NCI-H146 treated with DMSO at 0.1 percent for 48 hours (cell line): ENCODE measurements around the gene PWP2.
"Not testable (repeated sequence)": the region's sequence is repeated elsewhere in the genome, so short reads cannot be mapped to it uniquely, and the experiment has no call there.

ENCODE experiments used
- DNase-seq: peaks from one replicate; lab custom pipeline; 2025; ENCODE audit not compliant: unreplicated experiment; lab: John Stamatoyannopoulos, UW

The PWP2 gene

DNA sequence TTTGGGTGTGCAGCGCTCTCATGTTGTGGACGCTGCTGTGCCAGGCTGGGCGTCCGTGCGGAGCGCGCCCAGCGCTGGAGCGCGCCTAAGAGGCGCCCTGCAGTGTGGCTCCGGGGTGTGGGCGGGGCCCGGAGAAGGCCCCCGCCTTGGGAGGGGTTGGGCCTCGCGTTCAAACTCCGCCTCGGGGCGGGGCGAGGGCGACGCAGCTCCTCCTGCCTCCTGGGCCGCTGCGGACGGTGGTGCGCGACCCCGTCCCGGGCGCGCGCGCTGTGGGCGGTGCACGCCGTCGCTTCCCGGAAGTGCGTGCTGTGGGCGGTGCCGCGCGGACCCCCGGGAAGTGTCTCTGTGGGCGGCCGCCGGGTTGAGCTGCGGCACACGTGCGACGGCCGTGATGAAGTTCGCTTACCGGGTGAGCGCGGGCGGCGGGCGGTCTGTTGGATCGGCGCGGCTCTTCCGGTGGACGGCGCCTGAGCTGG is at the start of gene PWP2:
TSS of gene PWP2 (plus strand) at position 374 of the 476 bp plus-strand sequence. CDS start at position 392, 18 bp downstream.
- not testable (repeated sequence) for DNase-seq

DNA sequence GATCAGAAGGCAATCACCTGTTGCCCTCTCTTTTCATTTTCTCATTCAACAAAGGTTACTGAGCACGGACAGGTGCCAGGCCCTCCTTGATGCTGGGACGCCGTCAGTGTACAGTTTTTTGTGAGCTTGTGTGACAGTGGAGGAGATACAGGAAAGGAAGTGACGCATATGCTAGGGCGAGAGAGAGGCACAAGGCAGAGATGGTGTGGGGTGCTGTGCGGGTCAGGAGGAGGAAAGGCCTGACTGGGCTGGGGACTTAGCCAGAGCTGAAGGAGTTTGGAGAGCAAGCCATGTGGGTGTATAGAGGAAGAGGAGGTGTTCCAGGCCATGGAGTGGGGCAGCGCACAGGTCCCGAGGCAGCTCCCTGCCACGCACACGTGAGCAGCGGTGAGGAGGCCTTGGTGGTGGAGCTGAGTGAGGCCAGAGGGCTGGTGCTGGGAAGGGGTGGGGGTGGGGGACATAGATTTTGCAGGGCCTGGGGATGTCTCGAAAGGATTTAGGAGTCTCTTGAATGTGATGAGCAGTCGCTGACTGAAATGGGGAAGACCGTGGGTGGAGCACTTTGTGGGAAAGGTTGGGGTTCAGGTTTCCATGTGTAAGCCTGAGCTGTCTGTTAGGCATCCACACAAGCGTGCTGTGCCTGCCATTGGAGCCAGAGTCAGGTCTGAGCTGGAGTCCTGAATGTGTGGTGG is 49.1 kb upstream of the PWP2 start:
- DNase-seq, result no peak

DNA sequence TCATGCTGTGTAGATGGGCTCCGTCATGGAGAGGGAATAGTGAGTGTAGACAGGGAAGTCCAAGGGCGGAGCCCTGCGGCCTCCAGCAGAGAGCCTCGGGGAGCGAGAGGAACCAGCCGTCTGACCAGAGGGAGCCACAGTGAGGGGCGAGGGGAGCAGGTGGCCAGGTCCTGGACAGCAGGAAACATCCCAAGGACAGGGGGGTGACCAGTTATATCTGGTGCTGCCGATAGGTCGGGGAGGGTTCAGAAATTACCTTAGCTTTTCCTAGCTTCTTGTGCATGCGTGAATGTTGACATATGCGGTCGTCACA is 48.6 kb upstream of the PWP2 start:
- no peak for DNase-seq

DNA sequence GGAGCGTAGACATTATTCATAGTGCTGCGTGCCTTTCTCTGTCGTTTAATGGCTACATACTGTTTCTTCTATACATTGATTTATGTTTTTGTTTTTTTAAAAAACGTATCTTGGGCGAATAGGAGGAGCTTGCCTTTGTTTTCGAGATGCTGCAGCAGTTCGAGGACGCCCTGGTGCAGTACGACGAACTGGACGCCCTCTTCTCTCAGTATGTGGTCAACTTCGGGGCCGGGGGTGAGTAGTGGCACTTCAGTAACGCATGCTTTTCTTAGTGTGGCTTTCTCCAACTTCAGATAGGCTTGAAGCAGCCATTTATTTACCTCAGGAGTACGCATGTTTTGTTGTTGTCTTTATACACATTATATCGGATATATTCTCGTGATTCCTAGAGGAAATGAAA is 48.2 kb upstream of the PWP2 start:
- no peak for DNase-seq

DNA sequence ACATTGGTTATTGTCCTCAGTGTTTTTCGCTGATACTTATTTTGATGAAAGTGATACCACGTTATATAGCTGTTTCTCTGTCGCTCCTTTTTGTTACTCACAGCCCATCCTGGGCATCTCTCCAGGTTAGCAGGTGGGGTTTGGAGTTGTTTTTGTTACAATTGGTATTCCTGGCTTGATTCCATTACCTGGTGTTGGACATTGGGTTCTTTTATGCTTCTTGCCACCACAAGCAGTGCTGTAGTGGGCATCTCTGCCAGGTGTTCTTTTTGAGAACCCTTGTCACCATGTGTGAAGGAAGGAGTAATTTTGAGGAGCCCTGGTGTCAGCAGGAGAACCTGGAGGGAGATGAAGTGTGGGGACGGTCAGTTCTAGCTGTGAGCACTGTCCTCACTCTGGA is 47.5 kb upstream of the PWP2 start:
- no peak for DNase-seq

DNA sequence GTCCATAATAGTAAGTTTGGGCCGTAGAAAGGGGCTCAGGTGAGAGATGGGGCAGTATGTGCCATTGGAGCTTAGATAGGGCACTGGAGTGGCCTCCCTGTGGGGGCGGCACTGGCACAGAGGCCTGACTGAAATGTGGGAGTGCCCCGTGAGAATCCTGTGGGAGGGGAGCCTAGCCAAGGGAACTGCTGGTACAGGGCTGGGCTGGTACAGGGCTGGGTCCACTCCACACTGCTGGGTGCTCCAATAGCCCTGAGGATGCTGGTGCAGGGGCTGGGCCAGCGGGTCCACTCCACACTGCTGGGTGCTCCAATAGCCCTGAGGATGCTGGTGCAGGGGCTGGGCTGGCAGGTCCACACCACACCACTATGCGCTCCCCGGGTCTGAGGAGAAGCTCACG is 44.8 kb upstream of the PWP2 start:
- no peak for DNase-seq

DNA sequence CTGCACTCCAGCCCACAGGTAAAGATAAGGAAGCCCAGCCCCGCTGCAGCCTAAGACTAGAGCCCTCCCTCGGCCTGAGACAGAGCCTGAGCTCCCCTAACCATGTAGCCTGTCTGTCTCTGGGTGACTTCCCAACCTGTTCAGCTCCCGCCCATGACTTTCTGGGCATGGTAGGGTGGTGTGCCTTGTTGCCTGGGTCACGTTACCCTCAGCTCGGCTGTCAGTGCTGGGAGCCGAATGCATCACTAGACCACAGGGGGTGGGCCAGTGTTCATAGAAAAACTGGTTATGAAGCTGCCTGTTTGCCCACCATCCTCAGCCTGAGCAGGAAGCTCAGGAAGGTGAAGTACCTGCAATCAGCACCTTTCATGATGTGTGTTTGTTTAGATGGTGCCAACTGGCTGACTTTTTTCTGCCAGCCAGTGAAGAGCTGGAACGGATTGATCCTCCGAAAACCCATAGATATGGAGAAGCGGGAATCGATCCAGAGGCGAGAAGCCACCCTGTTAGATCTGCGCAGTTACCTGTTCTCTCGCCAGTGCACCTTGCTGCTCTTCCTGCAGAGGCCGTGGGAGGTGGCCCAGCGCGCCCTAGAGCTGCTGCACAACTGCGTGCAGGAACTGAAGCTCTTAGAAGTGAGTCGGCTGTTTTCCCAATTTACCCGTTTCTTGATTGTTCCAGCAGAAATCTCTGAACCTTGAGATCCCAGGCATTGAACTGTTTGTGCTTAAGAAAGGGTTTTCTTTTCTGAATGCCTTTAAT is 43.9 kb upstream of the PWP2 start:
- DNase-seq, result no peak

DNA sequence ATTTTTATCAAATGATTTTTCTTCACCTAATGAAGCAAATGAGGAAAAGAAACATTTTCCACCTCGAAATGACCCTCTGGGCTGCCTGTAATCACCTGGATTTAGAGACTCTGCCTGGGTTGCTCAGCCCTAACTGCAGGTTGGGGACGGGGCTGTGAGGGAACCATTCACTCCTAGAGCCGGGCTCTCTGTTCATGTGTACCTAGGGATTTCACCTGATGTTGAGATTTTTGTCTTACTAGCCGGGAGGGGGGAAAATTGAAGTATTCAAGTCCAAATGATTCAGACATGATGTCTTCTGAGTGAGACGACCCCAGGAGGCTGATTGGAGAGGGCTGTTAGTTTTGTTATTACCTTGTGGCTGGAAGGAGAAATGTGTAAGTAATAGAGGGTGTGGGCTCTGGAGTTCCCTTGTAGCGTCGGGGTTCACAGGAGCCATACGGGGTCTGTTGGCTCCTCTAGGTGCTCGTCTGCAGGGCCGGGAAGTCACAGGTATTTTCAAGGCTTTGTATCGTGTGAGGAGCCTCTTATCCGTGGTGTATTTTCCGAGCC is 42.3 kb upstream of the PWP2 start:
- DNase-seq, result no peak

DNA sequence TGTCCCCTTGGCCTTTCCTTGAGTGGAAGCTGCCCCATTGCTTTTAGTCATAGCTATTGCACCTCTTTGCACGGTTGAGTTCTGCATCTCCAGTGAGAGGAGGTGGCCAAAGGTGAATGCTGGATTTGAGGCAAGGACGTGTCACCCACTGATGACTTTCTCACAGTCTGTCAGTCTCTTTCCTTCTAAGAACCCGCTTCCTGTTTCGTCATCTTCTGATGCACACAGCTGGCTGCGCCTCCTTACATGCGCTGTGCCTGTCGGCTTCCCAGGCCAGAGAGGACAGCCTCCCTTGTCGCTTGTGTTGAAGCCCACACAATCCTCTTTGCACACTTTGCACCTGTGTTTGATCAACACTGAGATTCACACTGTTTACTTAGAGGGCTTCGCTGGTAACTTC is 41.8 kb upstream of the PWP2 start:
- DNase-seq, result no peak

DNA sequence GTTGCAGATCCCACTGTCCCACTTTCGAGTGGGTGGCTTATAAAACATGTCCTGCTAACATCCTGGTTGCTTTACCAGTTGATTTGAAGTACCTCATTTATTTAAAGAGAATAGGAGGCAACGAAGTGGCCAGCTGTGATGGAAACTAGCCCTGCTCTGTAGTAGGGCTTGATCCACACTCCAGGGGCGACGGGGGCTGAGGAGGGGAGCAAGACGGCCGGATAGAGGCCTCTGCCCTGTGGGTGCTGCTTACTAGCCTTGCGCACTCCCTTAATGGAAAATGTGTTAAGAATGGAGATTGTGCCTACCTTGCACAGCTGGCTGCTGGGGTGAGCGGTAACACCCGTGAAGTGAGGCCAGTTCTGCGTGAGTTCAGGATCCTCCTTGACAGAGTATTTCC is 41.1 kb upstream of the PWP2 start:
- DNase-seq, result no peak

DNA sequence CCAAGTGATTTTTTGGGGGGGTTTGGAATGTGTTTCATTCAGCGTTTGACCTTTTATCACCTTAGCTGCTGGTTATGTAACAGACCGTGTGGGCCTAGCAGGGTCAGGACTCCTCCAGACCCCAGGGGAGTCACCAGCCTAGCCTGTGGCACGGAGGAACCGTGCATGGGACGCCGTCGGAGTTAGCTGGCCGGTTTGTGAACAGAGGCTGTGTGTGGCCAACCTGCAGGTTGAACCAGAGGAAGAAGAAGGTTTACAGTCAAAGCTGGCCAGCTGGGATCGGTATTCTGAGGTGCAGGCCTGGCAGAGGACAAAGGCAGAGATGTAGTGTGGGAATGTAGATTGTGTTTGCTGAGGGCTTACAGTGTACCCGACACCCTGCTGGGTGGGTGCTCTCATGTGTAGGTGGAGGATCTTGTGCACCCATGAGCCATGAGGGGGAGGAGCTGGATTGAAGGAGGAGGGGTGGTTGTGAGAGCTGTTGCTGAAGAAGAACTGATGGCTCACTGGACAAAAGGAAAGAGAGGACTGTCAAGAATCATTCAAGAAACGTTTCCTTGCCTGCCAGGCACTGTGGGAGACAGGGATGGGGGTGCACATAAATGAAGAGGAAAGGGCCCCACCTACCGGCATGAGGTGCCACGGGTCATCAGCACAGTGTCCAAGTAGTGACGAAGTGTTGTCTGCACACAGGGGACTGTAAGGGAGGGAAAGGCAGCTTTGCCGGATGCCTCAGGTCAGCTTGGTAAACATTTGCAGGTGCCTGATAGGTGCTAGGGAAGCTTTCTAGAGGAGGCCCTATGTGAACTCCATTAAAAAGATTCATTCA is 40.0 kb upstream of the PWP2 start:
- DNase-seq, result no peak

DNA sequence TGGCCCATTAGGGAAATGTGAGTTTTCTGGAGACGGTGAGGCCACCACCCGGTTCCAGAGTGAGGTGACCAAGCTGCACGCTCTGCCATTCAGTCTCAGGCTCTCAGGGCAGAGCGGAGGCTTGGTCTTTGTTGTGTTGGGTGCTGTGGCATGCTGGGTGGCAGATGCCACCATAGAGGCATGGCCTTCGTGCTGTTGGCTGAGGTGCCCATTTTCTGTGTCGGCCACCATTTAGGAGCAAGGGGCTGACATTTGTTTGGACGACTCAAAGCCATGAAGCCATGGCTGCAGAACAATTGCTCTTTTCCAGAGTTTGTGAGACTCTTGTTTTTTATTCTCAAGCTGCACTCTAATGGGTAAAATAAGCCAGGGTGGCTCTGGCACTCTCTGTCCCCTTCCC is 36.8 kb upstream of the PWP2 start:
- DNase-seq, result no peak

DNA sequence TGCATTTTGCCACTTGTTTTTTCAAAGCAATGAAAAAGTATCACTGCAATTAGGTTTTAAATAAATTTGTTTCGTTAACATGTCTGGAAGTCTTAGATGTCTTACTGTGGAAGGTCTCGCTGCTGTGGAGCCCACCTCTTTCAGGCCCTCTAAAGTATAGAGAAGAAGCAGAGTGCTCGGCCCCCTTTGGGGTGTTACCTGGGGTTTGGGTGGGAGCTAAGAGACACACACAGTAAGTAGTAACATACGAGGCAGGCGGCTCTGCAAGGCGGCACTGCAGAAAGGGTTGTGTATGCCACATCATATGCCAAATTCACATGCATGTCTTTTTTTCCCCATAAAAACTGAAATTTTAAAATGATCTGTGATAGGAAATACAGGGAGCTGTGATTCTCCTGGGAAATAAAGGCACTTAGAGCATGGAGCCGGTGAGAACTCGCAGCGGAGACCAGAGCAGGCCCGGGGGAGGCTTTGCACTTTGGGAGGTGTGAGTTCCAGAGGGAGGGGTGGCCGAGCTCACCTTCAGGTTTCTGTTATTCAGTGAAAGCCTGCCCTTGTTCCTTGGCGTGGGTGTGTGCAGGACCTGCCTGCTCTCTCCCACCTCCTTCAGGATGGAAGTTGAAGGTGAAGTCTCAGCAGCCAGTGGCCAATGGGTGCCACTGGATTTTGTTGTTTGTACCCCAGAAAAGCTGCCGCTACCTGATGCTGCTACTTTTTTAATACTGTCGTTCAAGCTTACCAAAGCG is 35.7 kb upstream of the PWP2 start:
- no peak for DNase-seq

DNA sequence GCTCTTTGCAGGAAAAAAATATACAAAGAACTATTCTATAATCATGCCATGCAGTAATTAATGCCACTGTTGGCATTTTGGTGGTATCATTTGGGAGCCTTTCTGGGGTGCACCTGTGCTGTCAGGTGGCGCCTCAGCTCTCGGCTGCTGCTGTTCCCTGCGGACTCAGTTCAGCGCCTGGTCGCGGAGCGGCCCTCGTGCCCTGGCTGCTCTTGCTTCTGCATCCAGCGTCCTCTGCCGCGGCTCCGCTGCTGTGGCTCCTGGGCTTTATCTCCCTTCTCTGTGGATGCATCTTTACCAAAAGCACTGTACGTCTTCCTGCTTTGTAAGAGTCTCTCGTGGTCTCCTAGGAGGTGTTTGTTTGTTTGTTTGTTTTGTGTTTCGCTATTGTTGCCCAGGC is 35.1 kb upstream of the PWP2 start:
- DNase-seq, result no peak

DNA sequence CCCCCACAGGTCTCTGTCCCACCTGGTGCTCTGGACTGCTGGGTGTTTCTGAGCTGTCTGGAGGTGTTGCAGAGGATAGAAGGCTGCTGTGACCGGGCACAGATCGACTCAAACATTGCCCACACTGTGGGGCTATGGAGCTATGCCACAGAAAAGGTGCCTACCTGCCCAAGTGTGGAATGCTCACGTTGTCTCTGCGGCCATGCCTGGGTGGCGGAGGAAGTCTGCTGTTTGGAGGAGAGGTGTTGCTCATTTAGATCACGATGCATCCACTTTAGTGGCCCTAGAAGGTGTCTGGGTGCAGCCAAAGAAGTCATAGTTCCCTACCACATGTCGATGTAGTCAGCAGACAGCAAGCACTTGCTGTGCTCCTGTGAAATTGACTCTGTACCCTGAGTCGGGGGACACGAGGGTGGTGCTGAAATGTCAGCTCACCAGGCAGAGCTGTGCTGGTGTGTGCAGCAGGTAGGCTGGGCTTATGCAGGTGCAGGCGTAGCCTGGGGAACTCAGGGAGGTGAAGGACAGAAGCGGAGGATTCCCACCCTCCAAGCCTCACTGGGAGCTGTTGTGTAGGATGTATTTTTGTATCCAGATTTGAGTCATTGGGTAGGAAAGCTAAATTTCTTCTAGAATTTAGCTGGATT is 32.8 kb upstream of the PWP2 start:
- DNase-seq, result no peak

DNA sequence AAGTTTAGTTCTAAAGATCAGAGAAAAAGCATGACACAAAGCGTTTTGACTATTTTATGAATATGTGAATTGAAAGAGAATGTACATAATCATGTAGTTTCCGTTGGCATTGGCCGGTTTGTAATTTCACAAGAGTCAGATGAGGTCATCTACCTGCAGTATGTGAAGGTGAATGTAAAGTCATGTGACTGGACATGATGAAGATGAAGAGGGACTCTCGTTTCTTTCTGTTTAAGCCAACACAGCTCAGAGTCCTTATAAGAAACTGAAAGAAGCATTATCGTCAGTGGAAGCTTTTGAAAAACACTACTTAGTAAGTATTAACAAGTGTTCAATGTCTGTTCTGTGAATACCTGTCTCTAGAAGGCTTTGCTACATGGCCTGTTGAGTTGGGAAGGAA is 30.9 kb upstream of the PWP2 start:
- no peak for DNase-seq

DNA sequence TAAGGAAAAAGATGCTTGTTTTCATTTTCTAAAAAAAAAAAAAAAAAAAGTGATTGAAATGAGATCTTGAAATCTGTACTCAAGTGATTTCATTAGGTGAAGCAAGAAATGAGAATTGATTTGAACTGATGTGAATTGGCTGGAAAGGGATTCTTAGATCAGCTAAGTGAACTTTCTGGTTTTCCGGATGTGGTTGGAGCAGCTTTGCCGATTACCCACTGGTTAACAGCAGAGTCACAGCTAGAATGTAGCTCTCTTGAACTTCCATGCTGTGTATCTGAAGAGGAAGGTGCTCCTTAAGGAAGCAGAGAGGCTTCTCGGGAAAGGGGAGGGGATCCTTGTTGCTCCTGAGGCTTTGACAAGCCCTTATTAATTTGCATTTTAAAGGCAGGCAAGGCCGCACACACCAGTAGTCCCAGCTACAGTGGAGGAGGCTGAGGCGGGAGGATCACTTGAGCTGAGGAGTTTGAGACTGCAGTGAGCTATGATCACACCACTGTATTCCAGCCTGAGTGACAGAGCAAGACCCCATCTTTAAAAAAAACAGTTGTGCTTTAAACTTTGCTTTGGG is 28.7 kb upstream of the PWP2 start:
- DNase-seq, result no peak

DNA sequence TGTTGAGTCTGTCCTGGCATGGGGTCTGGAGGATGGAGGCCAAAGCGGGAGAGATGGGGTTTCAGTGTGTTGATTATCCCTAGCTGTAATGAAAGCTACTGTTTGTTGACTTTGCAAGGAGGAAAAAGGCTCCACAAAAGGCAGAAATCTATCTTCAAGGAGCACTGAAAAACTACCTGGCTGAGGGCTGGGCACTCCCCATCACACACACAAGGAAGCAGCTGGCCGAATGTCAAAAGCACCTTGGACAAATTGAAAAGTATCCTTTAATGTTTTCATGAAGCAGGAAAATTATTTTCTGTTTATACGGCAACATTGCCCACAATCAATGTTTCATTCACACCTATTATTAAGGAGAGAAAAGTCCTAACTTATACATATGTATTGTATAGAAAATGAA is 27.8 kb upstream of the PWP2 start:
- DNase-seq, result no peak

DNA sequence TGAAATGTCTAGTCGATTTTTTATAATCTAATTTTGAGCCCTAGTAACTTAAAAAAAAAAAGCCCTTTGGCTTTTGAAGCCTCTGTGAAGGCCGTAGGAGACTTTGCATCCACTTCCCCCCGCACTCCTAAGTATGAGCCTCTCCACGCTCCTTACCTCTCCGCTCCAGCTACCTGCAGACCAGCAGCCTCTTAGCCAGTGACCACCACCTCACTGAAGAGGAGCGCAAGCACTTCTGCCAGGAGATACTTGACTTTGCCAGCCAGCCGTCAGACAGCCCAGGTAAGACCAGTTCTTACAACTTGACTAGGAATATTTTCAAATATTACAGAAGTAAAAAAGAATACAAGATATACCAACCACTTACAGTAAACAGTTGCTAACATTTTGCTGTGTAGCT is 27.4 kb upstream of the PWP2 start:
- no peak for DNase-seq
